PC-3 (cell line): ENCODE measurements around the gene GPC3. TPM values are rescaled to one million over a fixed set of nuclear protein-coding genes. Genes with fewer than 3 reads are reported as not detected.

Experiments used
- ATAC-seq: fragments of 200-7000 bp; cut with Tn5 transposase; 2 replicates; pipeline ENCODE4 v1.9.1; 2020; ENCODE audit warnings: mild to moderate bottlenecking, moderate library complexity
- BruUV-seq: library from RNA; stranded (reverse); fragments of 400-500 nt; replicated peaks from 2 replicates; lab custom pipeline; 2021; lab: Mats Ljungman, UMichigan
- CTCF ChIA-PET: fragments of 300-600 bp; sonication (Branson Sonifier 250); formaldehyde crosslinking; loops from one replicate; lab custom pipeline; 2022; ENCODE audit warnings: antibody characterized with exemption; lab: Charles Lee
- POLR2A ChIA-PET: fragments of 300-600 bp; sonication (Branson Sonifier 250); formaldehyde crosslinking; loops from one replicate; lab custom pipeline; 2022; ENCODE audit warnings: antibody characterized with exemption; ENCODE audit not compliant: unreplicated experiment; lab: Charles Lee
- DNase-seq: peaks from one replicate; pipeline ENCODE4 v3.0.0-alpha.2; 2015
- H2AFZ ChIP-seq: fragments of 300-600 bp; sonication (generic); 2 replicates; pipeline ENCODE4 v1.6.0; 2016; ENCODE audit warnings: antibody characterized with exemption, low read length
- H3F3A ChIP-seq: fragments of 300-600 bp; sonication (generic); one replicate; pipeline ENCODE4 v1.6.0; 2017; ENCODE audit warnings: antibody characterized with exemption, low read length, control low read depth, mild to moderate bottlenecking; ENCODE audit not compliant: unreplicated experiment
- H3K27ac ChIP-seq: fragments of 300-600 bp; sonication (generic); 2 replicates; pipeline ENCODE4 v1.5.1; 2016; ENCODE audit warnings: mild to moderate bottlenecking, low read length
- H3K27me3 ChIP-seq: fragments of 300-600 bp; sonication (generic); 2 replicates; pipeline ENCODE4 v1.6.1; 2016; ENCODE audit warnings: low read length, mixed read lengths
- H3K36me3 ChIP-seq: fragments of 300-600 bp; sonication (generic); 2 replicates; pipeline ENCODE4 v1.6.1; 2016; ENCODE audit warnings: low read depth, mixed run types, low read length, mixed read lengths
- H3K4me1 ChIP-seq: fragments of 300-600 bp; sonication (generic); 2 replicates; pipeline ENCODE4 v1.5.1; 2016; ENCODE audit warnings: low read length; ENCODE audit not compliant: insufficient read depth
- H3K4me2 ChIP-seq: fragments of 300-600 bp; sonication (generic); 2 replicates; pipeline ENCODE4 v1.6.0; 2016; ENCODE audit warnings: low read length
- H3K4me3 ChIP-seq: fragments of 300-600 bp; sonication (generic); 2 replicates; pipeline ENCODE4 v1.5.1; 2016; ENCODE audit warnings: mild to moderate bottlenecking, low read length, mixed read lengths
- H3K79me2 ChIP-seq: fragments of 300-600 bp; sonication (generic); 2 replicates; pipeline ENCODE4 v1.6.1; 2017; ENCODE audit warnings: low read length, mixed read lengths
- H3K9ac ChIP-seq: fragments of 300-600 bp; sonication (generic); 2 replicates; pipeline ENCODE4 v1.6.0; 2016; ENCODE audit warnings: mild to moderate bottlenecking, low read length
- H3K9me2 ChIP-seq: fragments of 300-600 bp; sonication (generic); replicated peaks from 2 replicates; pipeline ENCODE4 v1.6.1; 2016; ENCODE audit warnings: mixed run types, low read length, mixed read lengths
- H3K9me3 ChIP-seq: fragments of 300-600 bp; sonication (generic); 2 replicates; pipeline ENCODE4 v1.6.1; 2016; ENCODE audit warnings: low read length, mixed read lengths
- H4K20me1 ChIP-seq: fragments of 300-600 bp; sonication (generic); 2 replicates; pipeline ENCODE4 v1.6.1; 2016; ENCODE audit warnings: low read length, mixed read lengths
- CTCF ChIP-seq: fragments of 300-600 bp; sonication (generic); conservative IDR thresholded peaks from 2 replicates; pipeline ENCODE4 v1.5.1; 2017; ENCODE audit warnings: antibody characterized with exemption, low read depth, mild to moderate bottlenecking, low read length
- EZH2 ChIP-seq: fragments of 300-600 bp; sonication (generic); IDR thresholded peaks from one replicate; pipeline ENCODE4 v1.6.1; 2017; ENCODE audit warnings: antibody characterized with exemption, mild to moderate bottlenecking, low read length; ENCODE audit not compliant: unreplicated experiment
- EZH2phosphoT487 ChIP-seq: fragments of 300-600 bp; sonication (generic); IDR thresholded peaks from 2 replicates; pipeline ENCODE4 v1.6.1; 2018; ENCODE audit warnings: mild to moderate bottlenecking, antibody characterized with exemption, low read length, borderline replicate concordance
- intact Hi-C: fragments of 100-400 bp; cut with micrococcal nuclease; formaldehyde crosslinking; loops from 2 replicates; pipeline ENCODE4 v1.9.0; 2023
- total RNA-seq: library from RNA; depleted of rRNA; stranded (reverse); fragments of >200 nt; gene quantifications from 2 replicates; pipeline ENCODE4 v1.2.3, GENCODE V29; 2014

GPC3 gene
- total RNA-seq, 1 experiment from 2014 or later: not detected

GRCh38 chrX:133980406-133980805, 5.0 kb downstream of the GPC3 start:
- intact Hi-C loops: no loop called here
- ChIA-PET POLR2A (no interaction called here), CTCF (no interaction called here)
- Histone ChIP-seq H3K9me2 (no peaks in the 10 kb centered on the region), H3K27ac (no peak overlapping the region), H3K36me3 (no peaks in the 10 kb centered on the region), H3K4me3 (no peak overlapping the region), H3K27me3 (peaks cover 25% of the 10 kb centered on the region), H4K20me1 (no peaks in the 10 kb centered on the region), H3F3A (no peaks in the 10 kb centered on the region), H3K4me1 (no peaks in the 10 kb centered on the region), H3K9ac (no peak overlapping the region), H3K9me3 (no peaks in the 10 kb centered on the region), H3K4me2 (no peak overlapping the region), H2AFZ (no peak overlapping the region), H3K79me2 (no peaks in the 10 kb centered on the region)
- no peak for DNase-seq
- no TSS peak for BruUV-seq
- TF ChIP-seq CTCF (no peak), EZH2phosphoT487 (no peak), EZH2 (no peak)
- no peak for ATAC-seq

- ATAC-seq: no peak
- intact Hi-C loops: no loop called here
- Histone ChIP-seq H3K9me3 (no peaks in the 10 kb centered on the region), H3K9me2 (no peaks in the 10 kb centered on the region), H2AFZ (no peak overlapping the region), H3K4me2 (no peak overlapping the region), H3K9ac (no peak overlapping the region), H3K4me1 (no peaks in the 10 kb centered on the region), H3F3A (no peaks in the 10 kb centered on the region), H3K4me3 (no peak overlapping the region), H4K20me1 (no peaks in the 10 kb centered on the region), H3K79me2 (no peaks in the 10 kb centered on the region), H3K27me3 (peaks cover 25% of the 10 kb centered on the region), H3K36me3 (no peaks in the 10 kb centered on the region), H3K27ac (no peak overlapping the region)
- TF ChIP-seq EZH2 (no peak), EZH2phosphoT487 (no peak), CTCF (no peak)
- BruUV-seq: no TSS peak
- POLR2A ChIA-PET: interaction anchor here (0.6 kb wide), 1 partner anchor 254 kb away, joined by 3 read pairs; no protein-coding TSS in a partner anchor
- CTCF ChIA-PET: no interaction called here
- DNase-seq: no peak
Observed at GRCh38 chrX:133979641-133980230, 5.7 kb downstream of the GPC3 start.

GRCh38 chrX:133973704-133974103, 11.7 kb downstream of the GPC3 start:
- ATAC-seq (no peak), DNase-seq (no peak)
- no peaks in the 10 kb centered on the region for H3K4me1 ChIP-seq
- BruUV-seq: no TSS peak
- H2AFZ ChIP-seq: no peak overlapping the region
- TF ChIP-seq CTCF: no peak
- no peaks in the 10 kb centered on the region for H3K9me3 ChIP-seq
- H3K9me2 ChIP-seq: no peaks in the 10 kb centered on the region
- H3K27ac ChIP-seq: no peak overlapping the region
- H4K20me1 ChIP-seq: no peaks in the 10 kb centered on the region
- H3K27me3 ChIP-seq: peaks cover 23% of the 10 kb centered on the region
- H3F3A ChIP-seq: no peaks in the 10 kb centered on the region
- H3K36me3 ChIP-seq: no peaks in the 10 kb centered on the region
- ChIA-PET CTCF (no interaction called here), POLR2A (no interaction called here)
- intact Hi-C loops: no loop called here
- H3K9ac ChIP-seq: no peak overlapping the region
- no peak overlapping the region for H3K4me2 ChIP-seq
- H3K4me3 ChIP-seq: no peak overlapping the region
- H3K79me2 ChIP-seq: no peaks in the 10 kb centered on the region
